A549 treated with CpdA at 1 μM for 4 hours (cell line): ENCODE data around the gene RTN4RL1. TPM values are rescaled to one million over a fixed set of nuclear protein-coding genes. Genes with fewer than 3 reads are reported as not detected.

Experiments
- total RNA-seq: library from RNA; stranded (reverse); fragments of 200-300 nt; extraction: Qiagen RNA extraction; gene quantifications from 5 replicates; pipeline ENCODE4 v1.2.3, GENCODE V29; 2022; ENCODE audit warnings: low read depth

The RTN4RL1 gene, protein sequence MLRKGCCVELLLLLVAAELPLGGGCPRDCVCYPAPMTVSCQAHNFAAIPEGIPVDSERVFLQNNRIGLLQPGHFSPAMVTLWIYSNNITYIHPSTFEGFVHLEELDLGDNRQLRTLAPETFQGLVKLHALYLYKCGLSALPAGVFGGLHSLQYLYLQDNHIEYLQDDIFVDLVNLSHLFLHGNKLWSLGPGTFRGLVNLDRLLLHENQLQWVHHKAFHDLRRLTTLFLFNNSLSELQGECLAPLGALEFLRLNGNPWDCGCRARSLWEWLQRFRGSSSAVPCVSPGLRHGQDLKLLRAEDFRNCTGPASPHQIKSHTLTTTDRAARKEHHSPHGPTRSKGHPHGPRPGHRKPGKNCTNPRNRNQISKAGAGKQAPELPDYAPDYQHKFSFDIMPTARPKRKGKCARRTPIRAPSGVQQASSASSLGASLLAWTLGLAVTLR
- 1.8 to 3.4 TPM (median 2.9 TPM) in 5 replicates for total RNA-seq

DNA sequence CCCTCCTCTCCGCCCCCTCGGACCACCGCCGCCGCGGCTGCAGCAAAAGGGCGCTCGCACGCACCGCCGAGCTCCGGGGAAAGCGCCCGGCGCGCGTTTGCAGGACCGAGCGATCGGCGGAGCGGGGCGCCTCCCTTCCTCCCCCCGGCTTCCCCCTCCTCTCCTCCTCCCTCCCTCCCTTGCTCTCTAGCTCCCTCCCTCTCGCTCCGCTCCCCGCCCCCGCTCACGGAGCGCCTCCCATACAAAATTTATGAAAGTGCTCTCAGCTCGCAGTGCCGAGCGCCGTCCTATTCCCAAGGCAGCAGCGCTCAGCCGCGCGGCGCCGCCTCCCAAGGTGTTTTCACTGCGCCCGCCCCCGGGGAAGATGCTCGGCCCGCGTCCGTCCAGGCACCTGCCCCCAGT, at the start of gene RTN4RL1:
TSS of gene RTN4RL1 (minus strand) at position 115 of the 402 bp plus-strand sequence. CDS start 469 bp downstream, outside the sequence.

DNA sequence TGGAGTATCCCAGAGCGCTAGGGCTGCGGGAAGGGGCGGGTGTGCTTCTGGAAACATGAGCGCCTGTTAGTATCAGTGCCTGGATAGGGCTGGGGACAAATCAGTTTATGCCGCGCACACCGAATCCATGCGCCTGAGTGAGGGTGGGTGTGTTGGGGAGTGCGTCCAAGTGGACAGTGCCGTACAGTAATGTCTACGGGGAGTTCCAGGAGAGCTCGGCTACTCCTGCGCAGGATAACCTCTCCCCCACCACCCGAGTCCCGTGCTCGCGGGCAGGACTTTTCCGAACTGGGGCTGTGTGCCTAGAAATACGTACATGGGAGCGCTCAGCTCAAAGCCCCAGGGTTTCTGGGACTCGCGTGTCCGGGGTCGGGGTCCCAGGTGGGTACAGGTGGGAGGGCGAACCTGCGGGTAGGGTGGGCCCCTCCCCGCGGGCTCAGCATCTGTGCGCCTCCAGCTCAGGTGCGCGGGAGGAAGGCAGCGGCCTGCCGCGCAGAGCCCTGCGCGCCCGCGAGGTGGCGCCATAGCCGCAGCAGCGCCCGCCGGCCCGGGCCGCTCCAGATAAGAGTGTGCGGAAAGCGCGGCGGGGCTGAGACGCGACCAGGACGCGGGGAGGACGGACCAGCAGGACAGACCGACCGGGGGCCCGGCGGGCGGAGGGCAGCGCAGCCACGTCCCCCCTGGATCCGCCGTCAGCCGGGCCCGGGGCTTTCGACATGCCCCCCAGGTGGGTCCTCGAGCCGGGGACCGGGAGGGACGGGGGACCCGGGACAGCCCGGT, 29.6 kb upstream of the RTN4RL1 start, which contains the start of gene HIC1:
TSS of gene HIC1 (plus strand) at position 592 of the 780 bp plus-strand sequence. CDS start 1,588 bp downstream, outside the sequence.

DNA sequence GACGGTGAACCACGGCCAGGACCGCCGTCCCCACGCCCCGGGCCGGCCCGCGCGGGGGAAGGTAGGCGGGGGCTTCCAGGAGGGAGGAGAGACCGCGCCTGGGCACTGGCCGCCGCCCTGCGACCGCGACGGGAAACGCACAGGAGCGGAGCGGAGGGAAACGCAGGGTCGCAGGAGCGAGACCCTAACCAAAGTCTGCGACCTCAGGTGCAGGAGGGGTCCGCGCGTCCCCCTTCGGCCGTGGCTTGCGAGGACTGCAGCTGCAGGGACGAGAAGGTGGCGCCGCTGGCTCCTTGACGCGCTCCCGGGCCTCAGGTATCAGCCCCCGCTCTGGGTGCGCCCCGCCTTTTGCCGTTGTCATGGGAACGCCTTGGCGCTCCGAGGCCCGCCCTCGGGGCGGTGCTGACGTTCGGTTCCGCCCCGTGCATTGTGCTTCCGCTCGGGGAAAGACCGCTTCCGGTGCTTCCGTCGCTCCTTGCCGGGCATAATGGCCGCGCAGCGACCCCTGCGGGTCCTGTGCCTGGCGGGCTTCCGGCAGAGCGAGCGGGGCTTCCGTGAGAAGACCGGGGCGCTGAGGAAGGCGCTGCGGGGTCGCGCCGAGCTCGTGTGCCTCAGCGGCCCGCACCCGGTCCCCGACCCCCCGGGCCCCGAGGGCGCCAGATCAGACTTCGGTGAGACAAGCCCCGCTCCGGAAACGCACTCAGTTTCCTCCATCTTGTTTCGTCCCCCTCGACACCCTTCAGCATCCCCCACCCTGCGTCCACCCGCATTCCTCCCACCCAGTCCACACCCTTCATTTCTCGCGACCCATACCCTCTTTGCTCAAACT, 16.6 kb upstream of the RTN4RL1 start, which contains the start of gene OVCA2:
TSS of gene OVCA2 (plus strand) at position 462 of the 829 bp plus-strand sequence. CDS start at position 488, 26 bp downstream.

DNA sequence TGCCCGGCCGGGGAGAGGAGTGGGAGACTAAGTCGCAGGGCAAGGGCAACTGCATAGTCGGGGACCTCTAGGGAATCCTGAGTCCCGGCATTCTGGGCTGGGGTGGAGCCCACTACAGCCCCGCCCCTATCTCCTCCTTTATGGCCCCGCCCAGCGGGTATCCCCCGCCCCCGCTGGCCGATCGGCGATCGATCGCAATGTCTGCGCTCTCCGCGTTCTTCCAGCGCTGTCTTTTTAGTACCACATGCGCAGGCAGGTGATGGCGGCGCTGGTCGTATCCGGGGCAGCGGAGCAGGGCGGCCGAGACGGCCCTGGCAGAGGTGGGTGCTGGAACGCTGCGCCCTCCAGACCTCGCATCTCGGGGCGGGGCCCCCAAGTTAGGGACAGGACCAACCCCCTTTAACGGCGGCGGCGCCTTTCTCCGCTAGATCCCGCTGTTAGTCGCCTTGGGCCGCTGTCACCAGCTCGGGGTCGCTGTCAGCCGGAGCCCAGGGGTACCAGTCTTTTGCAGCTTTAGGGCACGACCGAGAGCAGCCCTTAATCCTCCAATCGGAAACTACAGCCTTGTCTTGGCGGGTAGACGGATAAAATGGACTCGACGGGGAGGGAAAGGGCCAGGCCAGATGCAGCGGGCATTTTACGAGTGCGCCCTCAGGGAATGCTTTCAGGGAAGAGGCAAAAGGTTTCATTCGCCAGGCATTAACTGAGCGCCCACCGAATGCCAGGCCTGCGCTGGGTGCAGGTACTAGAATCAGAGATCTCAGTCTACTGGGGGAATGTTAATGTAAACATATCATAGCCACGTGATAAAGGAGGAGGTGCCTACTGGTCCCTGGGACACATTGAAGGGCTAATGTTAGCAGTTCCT, 5.0 kb upstream of the RTN4RL1 start, which contains the start of gene DPH1:
TSS of gene DPH1 (plus strand) at position 243 of the 868 bp plus-strand sequence. CDS start at position 260, 17 bp downstream.

Other genes with a start within 250 kb of the RTN4RL1 start
- gene SMYD4, start 195.4 kb downstream of the RTN4RL1 start, total RNA-seq = 8.2 to 10.4 TPM (median 8.9 TPM) in 5 replicates
- gene RPA1, start 195.3 kb downstream of the RTN4RL1 start, total RNA-seq = 64.4 to 90.3 TPM (median 83.0 TPM) in 5 replicates
- 43.3 to 45.7 TPM (median 44.1 TPM) in 5 replicates for gene DPH1, start 4.8 kb upstream of the RTN4RL1 start, total RNA-seq
- 50.6 to 84.4 TPM (median 82.9 TPM) in 5 replicates for gene OVCA2, start 16.7 kb upstream of the RTN4RL1 start, total RNA-seq
- gene HIC1, start 29.8 kb upstream of the RTN4RL1 start, total RNA-seq = 0.86 to 2.0 TPM (median 1.6 TPM) in 5 replicates